VCaP (cell line): ENCODE results near the gene TUSC2.
"Not testable (repeated sequence)": the region's sequence is repeated elsewhere in the genome, so short reads cannot be mapped to it uniquely, and the experiment has no call there.

Source experiments
- H3K27ac ChIP-seq: fragments of 450-650 bp; 2 replicates; pipeline ENCODE4 v1.5.1; 2017
- CTCF ChIP-seq: fragments of 450-650 bp; conservative IDR thresholded peaks from 2 replicates; pipeline ENCODE4 v1.5.1; 2017; ENCODE audit warnings: mild to moderate bottlenecking, moderate library complexity

The TUSC2 gene

GRCh38 chr3:50287262-50287661 lies 40.8 kb downstream of the TUSC2 start:
- TF ChIP-seq CTCF, result no peak
- H3K27ac ChIP-seq, result no peak overlapping the region

- H3K27ac ChIP-seq, result no peak overlapping the region
- TF ChIP-seq CTCF, result no peak
Observed at GRCh38 chr3:50286322-50287227, 41.4 kb downstream of the TUSC2 start.

- not testable (repeated sequence) for H3K27ac ChIP-seq
Observed at GRCh38 chr3:50284121-50284520, 43.9 kb downstream of the TUSC2 start.

GRCh38 chr3:50279255-50280016 lies 48.6 kb downstream of the TUSC2 start:
- no peak overlapping the region for H3K27ac ChIP-seq
- no peak for TF ChIP-seq CTCF

GRCh38 chr3:50278880-50279224 lies 49.2 kb downstream of the TUSC2 start, which contains the start of gene LSMEM2:
LSMEM2 (plus strand) TSS chr3:50279087; CDS start chr3:50279114, 27 bp downstream.
- TF ChIP-seq CTCF, result no peak
- no peak within 1 kb of the TSS for H3K27ac ChIP-seq

- no peak for TF ChIP-seq CTCF
- H3K27ac ChIP-seq, result no peak overlapping the region
Observed at GRCh38 chr3:50278123-50278879, 49.7 kb downstream of the TUSC2 start.

- no peak for TF ChIP-seq CTCF
Observed at GRCh38 chr3:50276762-50277101, 51.3 kb downstream of the TUSC2 start.

More at GRCh38 chr3:50276762-50277101, 51.3 kb downstream of the TUSC2 start:
- no peak overlapping the region for H3K27ac ChIP-seq
